GM18907 (cell line): ENCODE measurements around the gene PXYLP1.

Experiments used
- ATAC-seq: cut with Tn5 transposase; IDR thresholded peaks from one replicate; pipeline ENCODE4 v1.9.1; 2021; ENCODE audit warnings: mild to moderate bottlenecking, moderate library complexity; ENCODE audit not compliant: unreplicated experiment

PXYLP1 gene

DNA sequence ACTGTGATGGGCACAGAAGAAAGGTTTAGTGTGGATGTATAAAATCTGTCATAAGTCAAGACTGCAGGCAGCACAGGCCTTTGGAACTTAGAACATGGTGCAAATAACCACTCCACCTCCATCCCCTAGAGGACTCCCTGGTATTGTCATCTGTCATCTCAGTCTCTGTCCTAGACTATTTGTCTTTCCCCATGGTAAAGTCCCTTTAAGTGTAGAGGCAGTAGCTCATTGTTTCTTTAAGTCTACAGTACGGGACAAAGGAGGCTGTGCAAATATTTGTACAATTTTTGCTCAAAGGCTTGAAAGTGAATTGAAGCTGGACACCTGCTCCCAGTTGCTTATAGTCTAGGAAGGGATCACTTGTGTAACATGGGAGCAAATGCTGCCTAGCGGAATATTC, 3.2 kb upstream of the PXYLP1 start:
- ATAC-seq = no peak

DNA sequence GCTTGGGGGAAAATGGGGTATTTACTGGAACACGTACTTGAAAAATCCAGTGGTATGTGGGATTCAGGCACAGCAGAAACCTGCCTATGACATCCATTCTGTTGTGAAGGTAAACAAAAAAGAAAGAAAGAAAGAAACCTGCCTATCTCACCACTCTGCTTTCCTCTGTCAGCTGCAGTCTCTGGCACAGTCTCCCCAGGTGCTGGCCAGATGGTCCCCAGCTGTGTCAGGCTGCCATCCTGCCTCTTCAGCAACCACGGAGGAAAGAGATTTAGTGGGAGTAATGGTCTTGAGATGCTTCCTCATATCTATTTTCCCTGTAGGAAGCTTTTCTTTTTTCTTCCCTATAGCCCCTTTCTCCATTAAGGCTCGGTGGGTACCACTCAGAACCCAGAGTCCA, 2.5 kb upstream of the PXYLP1 start:
- no peak for ATAC-seq

DNA sequence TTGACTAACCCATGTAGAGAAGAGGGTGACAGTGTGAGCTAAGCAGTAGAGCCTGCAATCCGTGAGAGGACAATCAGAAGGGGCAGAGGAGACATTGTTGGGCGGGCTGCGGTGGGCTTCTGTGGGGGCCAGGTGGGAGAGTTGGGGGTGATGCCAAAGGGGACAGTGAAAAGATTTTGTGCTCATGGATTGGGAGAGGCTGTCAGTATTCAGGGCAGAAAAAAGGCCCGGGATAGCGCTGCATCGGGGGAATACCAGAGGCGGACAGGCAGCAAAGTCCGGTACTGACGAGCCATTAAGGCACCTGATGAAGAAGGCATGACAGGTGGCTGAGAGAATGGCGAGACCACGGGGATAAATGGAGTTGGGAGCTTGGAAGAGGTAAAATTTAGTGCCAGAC, 1.3 kb upstream of the PXYLP1 start:
- ATAC-seq = no peak

DNA sequence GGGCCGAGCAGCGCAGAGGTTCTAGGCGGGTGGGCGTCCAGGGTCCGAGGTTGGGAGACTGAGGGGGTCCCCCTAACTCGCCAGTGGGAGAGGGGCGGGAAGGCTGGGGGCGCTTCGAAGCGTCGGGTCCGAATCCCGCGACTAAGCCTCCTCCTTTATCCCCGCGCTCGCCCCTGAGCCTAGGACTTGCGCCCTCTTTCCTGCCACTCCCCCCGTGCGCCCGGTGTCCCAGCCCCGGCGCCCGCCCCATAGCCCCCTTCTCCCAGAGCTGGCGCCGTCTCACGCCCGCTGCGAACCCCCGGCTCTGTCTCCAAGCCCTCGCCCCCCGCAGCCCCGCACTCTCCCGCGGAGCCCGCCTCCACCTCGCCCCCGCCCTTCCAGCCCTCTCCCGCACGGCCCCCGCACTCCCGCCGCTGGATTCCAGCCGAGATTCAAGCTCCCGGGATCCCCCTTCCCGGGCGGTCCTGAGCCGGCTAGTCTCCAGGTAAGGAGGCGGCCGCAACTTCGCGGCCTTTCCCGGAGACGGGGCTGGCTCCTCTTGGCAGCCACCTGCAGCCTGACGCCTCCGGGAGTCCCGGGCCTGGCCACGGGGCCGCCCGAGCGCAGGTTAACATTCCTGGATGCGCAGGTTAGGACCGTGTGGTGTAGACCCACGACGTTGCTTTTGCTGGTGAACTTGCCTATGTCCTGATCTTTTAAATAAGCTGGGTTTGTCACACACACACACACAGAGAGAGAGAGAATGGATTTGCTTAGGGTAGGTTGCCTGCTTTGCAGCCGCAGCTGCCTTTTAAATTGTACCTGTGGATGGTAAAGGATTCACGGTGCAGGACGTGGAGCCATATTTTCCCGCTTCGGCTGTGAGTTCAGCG, 563 bp downstream of the PXYLP1 start:
- peak; percentile 4 for ATAC-seq

DNA sequence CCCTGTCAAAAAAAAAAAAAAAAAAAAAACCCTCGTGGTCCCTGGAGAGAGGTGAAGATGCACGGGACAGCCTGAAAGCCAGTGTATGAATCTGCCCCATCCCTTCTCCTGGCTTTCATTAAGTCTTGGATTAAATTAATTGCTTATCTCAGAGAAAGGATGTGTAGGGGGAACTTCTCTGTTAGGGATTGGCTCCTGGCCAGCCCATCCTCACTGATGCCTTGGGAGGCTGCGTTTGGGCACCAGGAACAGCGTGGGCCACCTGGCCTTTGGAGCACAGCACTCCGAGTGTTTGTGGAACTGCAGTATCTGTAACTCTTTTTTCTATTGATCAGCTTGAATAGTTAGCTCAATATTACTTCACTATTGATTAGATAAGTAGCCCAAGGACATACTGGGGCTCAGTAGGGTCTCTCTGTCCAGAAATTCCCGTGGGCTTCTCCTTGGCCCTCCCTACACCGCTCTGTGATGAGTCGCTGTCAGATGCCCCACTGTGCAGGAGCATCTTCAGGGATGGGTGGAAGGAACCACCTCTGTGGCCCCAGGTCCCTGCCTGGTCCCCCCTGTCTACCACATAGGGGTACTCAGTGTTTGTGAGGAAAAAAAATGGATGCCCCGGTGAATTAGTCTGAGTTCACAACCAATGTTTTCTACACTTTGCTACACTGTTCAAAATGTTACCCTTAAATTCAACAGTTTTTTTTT, 2.0 kb downstream of the PXYLP1 start:
- no peak for ATAC-seq

DNA sequence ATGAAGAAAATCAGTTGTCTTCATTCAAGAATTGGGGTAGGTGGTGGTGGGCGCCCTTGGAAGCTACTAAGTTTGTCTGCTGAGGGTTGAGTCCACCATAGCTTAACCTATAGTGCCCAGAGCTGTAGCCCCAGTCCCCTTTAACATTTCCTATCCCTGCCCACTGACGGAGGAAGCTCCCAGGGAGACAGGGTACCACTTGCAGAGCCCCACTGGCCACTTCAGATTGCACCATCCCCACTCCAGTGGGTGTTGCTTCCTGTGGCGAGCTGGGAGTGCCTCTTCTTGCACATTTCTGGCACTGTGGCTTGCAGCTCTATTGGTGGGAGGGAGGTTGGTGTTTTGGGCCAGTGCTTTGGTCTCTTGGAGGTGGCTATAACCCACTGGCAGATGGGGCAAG, 2.7 kb downstream of the PXYLP1 start:
- ATAC-seq = no peak

DNA sequence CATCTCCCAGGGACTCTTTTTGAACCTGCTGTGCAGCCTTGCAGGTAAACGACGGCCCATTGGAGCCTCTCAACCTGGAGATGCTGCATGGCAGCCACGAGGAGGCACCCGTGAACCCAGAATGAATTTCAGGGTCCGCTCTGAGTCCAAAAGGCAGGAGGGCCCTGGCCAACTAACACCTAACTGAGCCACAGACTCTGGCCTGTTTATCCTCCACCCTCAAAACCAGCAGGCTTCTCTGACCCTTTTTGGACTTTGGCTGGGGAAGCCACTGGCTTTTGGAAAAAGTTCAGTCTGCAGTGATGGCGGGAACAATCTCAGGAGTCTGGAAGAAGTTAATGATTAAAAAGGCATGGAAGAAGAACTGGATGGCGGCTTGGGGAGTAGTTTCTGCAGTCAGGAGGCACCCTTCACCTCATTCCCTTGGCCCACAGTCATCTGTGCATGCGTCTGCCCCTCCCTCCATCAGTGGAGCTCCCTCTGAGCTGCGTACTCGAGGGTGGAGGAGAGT, 4.1 kb downstream of the PXYLP1 start:
- ATAC-seq = no peak

DNA sequence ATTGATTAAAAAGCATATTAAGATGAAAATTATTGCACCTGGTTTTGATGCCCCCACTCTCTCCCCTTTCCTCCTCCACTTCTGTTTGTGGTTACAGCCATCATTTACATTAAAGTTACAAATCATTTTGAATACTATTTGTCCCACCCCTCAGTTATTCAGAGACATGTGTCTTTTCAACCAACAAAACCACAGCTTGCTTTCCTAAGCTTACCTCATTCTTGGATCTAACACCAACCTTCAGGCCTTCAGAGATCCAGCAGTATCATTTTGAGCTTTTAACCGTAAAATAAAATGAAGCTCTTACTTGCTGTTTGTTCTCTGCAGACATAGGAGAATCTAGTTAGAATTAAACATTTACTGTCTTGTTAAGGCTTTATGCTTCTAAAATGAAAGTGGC, 4.7 kb downstream of the PXYLP1 start:
- ATAC-seq = no peak

DNA sequence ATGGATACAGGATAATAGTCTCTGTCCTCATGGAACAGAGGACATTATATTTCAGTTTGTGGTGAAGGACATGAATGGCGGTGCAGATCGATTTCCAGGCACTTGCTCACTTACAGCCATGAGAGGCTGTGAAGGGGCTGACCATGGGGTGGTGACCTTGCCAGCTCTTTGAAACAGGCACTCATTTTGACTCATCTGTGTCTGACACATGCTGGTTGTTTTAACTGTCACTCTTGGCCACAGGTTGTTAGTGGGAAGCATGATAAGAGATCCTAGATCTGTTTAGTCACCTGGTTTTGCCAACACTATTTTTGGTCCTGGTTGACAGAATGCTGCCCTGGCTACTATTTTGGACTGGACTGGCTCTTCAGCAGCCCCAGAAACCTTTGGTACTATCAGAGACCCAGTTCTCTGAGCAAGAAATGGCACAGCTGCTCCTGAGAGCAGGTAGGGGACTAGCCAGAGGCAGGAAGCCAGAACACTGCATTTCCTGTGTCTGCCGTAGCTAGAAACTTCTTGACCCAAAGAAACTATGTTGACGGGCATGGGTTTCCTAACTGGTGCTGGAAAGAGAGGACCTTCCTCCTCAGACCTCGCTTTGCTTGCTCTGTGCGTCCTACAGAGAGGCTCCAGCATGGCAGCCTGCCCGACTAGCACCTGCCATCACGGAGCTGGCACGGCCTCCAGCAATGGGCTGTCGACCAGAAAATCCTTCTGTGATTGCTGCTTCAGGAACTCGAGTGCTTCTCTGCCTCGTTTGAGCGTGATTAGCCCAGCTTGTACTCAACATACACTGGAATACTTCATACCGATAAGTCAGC, 6.3 kb downstream of the PXYLP1 start:
- ATAC-seq = no peak

DNA sequence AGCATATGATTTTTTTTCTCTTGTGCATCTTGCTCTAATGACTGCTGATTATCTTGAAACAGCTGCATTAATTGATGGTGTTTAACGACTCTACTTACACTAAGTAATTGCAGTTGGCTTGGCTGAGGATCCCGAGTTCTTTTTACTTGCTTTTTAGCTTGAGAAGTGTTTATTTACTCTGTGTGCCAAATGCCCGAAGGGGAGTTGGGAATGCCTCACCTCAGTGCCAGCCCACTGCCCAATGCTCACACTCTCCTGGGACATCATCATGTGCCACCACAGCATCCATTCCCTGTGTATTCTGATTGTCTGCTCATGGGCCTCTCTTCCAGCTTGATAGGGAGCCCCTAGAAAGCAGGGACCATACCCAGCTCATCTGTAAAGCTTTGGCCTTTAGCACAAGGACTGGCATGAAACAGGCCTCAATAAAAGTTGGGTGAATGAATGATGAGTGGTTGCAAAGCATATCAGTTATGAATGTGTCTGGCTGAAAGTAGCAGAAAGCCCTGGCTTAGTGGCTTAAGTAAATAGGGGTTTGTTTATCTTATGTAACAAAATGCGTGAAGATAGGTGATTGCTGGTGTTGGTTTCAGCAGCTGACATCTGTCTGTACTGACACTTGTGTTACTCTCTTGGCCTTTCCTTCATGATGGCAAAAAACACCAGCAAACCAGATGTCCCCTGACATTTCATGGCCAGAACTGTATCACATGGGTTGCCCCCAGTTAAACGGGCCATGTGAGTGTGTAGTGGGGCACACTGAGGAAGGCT, 8.1 kb downstream of the PXYLP1 start:
- no peak for ATAC-seq

DNA sequence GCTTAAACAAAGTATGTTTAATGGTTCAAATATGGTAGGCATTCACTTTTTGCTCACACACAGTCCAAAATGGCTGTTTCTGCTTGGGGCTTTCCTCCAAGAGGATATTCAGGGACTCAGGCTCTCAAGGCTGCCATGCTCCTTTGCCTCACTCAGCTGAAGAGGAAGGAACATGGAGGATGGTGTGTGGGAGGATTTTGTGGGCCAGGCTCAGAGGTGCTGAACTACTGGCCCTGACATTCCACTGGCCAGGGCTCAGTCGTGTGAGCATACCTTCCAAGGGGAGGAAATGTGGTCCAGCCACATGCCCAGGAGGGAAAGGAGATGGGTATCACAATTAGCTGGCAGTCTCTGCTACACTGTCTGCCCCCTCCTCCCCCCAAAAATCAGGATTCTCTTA, 8.7 kb downstream of the PXYLP1 start:
- ATAC-seq = no peak

DNA sequence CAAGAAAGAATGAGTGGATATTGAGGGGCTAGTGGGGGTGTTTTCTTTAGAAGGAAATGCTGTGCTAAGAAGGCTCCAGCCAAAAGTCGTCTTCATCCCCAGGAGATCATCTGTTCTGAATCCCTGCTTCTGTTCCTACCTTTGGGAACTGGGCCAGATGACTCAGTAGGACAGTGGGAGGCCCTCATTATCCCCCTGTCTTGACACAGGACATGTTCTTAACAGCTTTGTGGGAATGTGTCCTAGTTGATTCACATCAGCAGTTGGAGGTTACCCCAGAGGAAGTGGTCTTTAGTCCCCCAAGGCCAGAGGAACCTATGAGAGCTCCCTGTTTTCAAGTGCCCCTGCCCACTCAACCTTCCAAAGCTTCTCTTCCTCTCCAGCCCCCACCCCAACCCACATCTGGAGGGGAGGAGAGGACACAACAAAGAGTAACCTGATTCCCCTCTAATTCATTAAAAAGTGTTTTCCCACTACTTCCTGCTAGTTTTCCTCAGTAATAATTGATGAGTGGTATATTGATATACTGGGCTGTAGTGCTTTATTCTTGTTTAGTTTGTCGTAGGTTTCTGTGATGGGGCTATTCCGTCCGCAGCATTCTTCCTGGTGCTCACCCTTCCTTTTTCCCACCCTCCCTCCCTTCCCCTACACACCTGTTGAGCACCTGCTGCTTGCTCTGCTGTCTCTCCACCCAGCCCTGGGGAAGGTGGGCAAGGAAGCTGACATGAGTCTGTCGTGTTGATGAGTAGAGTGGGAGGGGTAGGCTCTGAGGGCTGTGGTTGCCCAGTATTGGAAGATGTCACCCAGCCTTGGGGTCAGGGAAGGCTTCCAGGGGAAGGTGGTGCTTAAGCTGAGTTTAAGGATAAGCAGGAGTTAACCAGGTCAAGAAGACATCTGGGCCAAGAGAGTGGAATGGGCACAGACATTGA, 9.3 kb downstream of the PXYLP1 start:
- ATAC-seq = no peak

DNA sequence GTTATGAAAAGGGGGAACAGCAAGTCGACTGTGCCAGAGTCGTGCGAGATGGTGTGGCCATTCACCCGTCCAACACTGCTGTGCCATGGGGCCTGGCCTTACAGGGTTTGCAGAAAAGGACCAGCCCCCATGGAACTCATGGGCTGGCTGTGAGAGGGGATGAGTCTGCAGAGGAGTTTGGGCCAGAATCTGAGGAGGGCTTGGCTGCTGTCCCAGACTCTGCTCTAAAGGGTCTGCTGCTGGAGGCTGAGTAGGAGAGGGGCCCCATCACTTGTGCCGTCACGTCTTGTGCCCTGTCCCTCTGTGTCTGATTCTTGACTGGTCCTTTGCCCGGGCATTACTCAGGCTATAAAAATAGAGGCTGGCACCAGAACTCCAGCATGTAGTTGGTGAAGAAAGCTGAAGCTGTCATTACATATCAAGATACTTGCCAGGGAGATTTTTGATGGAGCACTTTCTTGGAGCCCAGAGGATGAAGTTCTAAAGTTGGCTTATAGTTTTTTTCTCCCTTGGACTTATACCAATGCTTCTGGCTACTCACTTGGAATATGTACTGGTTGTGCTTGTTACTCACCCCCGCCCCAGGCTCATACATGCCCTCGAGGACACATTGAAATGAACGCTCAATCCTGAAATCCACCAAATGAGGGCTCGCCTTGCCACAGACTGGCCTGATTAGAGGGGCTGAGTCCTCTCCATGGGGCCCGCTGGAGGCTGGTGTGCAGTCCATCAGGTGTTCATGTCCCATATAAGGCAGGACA, 10.2 kb downstream of the PXYLP1 start:
- no peak for ATAC-seq

DNA sequence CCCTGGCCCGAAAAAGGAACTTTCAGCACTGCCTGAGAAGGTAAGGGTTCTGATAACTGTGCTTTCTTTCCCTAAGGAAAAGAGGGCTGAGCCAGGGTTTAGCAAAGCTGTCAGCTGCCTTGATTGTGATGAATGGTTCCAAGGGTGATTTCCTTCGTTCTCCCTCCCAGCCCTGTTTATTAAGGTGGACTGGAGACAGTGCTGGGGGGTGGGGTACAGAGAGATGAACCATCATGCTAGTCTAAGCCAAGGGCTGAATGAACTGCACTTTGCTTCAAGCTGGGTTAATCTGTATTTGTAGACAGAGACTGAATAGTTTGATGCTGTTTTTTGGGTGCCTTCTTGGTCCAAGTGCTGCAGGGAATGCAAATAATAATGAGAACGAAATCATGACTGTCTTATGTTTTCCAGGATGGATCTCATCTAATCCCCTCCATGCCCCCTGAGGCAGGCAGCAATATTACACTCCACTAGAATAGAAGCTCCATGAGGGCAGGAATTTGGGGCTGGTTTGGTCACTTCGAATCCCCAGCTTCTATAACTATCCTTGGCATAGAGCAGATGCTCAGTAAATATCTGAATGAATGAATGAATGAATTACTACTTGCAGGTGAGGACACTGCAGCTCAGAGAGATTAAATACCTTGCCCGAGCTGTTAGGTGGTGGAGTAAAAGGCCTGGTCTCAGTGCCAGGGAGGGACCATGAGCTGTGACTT, 10.9 kb downstream of the PXYLP1 start:
- ATAC-seq = no peak

DNA sequence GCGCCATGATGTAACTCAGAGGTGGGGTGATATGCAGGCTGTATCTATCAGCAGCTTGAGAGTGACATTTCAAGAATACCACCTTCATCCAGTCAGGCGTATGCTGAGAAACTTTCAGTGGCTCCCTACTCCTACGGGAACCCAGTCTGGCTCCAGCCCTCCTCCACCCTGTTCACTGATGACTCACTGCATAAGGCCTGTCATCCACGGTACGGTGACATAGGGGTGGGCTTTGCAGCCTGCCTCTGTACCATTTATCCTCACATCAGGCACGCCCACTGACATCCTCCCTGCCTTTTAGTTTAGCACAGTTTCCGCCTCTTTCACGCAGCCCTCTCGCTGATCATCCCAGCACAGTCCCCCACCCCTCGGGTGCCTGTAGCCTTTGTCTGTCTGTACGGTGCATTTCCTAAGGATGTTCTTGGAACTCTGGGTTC, 11.7 kb downstream of the PXYLP1 start:
- no peak for ATAC-seq

DNA sequence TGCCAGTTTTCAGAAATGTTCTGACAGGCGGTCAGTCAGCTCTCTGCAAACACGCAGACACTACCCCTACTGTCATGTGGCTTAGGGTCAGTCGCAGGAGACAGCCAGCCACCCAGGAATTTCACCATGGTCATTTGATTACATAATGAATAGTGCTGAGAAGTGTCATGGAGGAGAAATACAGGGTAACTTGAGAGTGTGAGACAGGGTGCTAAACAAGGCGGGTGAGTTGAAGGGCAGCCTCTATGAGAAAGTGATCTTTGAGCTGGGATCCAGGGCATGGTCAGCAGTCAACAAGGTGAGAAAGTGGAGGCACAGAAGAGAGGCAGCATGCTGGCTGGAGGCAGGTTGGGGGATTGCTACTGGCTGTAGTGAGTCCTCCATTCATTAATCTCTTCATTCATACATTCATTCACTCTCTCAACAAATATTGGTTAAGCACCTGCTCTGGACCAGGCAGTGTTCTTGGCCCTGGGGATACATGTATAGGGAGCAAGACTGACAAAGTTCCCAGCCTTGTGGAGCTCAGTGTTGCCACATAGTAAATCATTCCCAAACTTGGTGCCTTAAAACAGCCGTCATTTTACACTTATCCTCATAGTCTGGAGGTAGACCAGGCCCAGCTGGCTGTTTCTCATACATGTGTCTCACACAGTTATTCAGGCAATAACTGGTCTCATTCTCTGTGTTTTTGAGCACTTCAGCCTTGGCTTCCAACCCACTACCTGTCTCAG, 14.8 kb downstream of the PXYLP1 start:
- no peak for ATAC-seq

DNA sequence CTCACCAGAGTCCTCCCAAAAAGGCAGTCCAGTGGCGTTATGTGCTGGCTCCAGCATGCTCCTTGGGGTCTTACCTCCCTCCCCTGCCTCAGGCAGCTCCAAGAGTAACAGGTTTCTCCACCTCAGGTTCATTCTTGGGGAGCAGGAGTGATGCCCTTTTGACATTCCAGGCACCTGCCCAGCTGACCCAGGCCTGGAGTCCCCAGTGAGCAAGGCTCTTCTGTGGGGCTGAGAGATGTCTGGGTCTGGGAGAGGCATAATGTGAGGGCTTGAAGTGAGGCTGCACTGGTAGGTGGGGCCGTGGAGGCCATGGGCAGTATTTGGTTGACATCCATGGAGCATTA, 15.3 kb downstream of the PXYLP1 start:
- ATAC-seq = no peak

DNA sequence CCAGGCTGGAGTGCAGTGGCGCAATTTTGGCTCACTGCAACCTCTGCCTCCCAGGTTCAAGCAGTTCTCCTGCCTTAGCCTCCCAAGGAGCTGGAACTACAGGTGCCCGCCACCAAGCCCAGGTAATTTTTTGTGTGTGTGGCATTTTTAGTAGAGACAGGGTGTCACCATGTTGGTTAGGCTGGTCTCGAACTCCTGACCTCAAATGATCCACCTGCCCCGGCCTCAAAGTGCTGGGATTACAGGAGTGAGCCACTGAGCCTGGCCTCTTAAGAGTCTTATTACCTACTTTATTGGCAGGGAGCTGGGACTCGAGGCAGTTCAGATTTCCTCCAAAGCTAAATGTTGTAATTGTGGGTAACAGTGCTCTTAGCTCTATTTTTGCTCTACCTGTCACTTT, 16.4 kb downstream of the PXYLP1 start:
- ATAC-seq = no peak
